Neural crest cell (in vitro differentiated cells): ENCODE measurements around the gene PNPT1. TPM values are rescaled to one million over a fixed set of nuclear protein-coding genes. Genes with fewer than 3 reads are reported as not detected.
"Not testable (repeated sequence)": the region's sequence is repeated elsewhere in the genome, so short reads cannot be mapped to it uniquely, and the experiment has no call there.

Experiments used
- DNase-seq: peaks from one replicate; pipeline ENCODE4 v3.0.0; 2021; ENCODE audit warnings: low read depth, mixed read lengths, low spot score
- H3K27ac Mint-ChIP-seq: one replicate; pipeline ENCODE4 v1.8.0; 2021; ENCODE audit warnings: mild to moderate bottlenecking, mixed read lengths; ENCODE audit not compliant: unreplicated experiment
- H3K27me3 Mint-ChIP-seq: 2 replicates; pipeline ENCODE4 v1.8.0; 2021; ENCODE audit warnings: low read depth, mild to moderate bottlenecking, mixed read lengths
- H3K36me3 Mint-ChIP-seq: 2 replicates; pipeline ENCODE4 v1.8.0; 2021; ENCODE audit warnings: low read depth, mild to moderate bottlenecking, mixed read lengths
- H3K4me1 Mint-ChIP-seq: 2 replicates; pipeline ENCODE4 v1.8.0; 2021; ENCODE audit warnings: mixed read lengths
- H3K4me3 Mint-ChIP-seq: one replicate; pipeline ENCODE4 v1.8.0; 2021; ENCODE audit warnings: mild to moderate bottlenecking, mixed read lengths
- H3K9me3 Mint-ChIP-seq: 2 replicates; pipeline ENCODE4 v1.8.0; 2021; ENCODE audit warnings: mixed read lengths
- total RNA-seq: library from RNA; stranded (reverse); gene quantifications from 2 replicates; pipeline ENCODE4 v1.2.1, GENCODE V29; 2021
- TF ChIP-seq, protein P1 (sequence below): fragments of 200-600 bp; sonication (generic); conservative IDR thresholded peaks from 2 replicates; pipeline ENCODE4 v1.5.0; 2021; ENCODE audit warnings: antibody characterized with exemption, mild to moderate bottlenecking

Gene PNPT1
- total RNA-seq, 1 donor from 2014 or later, result 33.0 TPM

DNA sequence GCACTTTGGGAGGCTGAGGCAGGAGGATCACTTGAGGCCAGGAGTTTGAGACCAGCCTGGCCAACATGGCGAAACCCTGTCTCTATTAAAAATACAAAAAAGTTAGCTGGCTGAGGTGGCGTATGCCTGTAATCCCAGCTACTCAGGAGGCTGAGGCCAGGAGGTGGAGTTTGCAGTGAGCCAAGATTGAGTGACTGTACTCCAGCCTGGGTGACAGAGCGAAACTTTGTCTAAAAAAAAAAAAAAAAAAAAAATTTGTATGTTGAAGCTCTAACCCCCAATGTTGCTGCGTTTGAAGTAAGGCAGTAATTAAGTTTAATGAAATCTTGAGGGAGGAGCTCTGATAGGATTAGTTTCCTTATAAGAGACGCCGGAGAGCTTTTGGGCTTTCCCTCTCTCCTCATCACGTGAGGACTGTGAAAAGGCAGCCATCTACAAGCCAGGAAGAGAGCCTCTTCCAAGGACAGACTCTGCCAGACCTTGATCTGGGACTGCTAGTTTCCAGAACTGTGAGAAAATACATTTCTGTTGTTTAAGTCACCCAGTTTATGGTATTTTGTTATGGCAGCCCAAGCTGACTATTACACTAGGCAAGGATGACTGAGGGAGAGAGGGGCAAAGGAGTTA, 11.5 kb upstream of the PNPT1 start:
- H3K4me3 Mint-ChIP-seq, result no peak overlapping the region
- no peak for DNase-seq
- TF ChIP-seq, protein P1, sequence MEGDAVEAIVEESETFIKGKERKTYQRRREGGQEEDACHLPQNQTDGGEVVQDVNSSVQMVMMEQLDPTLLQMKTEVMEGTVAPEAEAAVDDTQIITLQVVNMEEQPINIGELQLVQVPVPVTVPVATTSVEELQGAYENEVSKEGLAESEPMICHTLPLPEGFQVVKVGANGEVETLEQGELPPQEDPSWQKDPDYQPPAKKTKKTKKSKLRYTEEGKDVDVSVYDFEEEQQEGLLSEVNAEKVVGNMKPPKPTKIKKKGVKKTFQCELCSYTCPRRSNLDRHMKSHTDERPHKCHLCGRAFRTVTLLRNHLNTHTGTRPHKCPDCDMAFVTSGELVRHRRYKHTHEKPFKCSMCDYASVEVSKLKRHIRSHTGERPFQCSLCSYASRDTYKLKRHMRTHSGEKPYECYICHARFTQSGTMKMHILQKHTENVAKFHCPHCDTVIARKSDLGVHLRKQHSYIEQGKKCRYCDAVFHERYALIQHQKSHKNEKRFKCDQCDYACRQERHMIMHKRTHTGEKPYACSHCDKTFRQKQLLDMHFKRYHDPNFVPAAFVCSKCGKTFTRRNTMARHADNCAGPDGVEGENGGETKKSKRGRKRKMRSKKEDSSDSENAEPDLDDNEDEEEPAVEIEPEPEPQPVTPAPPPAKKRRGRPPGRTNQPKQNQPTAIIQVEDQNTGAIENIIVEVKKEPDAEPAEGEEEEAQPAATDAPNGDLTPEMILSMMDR, result no peak
- no peak overlapping the region for H3K27ac Mint-ChIP-seq
- H3K4me1 Mint-ChIP-seq, result peaks cover 7% of the 10 kb centered on the region
- H3K27me3 Mint-ChIP-seq, result peaks cover 33% of the 10 kb centered on the region
- no peaks in the 10 kb centered on the region for H3K36me3 Mint-ChIP-seq
- peaks cover 2% of the 10 kb centered on the region for H3K9me3 Mint-ChIP-seq

DNA sequence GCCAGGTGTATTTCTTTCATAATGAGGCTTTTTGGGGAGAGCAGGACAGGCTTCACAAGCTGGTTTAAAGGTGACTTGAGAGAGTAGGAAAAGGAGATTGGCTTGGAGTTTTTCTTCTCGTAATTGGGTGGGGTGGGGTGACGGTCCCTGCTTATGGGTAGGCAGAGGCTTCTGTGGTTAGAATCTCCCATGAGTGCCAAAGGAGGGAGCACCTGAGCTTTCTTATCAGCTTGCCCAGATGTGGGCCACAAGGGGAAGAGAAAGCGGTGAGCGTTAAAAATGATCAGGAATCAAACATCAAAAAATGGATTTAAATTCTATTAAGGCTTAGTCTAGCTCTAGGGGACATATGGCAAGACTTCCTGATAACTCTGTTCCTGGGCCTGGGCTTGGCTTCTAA, 9.7 kb upstream of the PNPT1 start:
- H3K27ac Mint-ChIP-seq, result no peak overlapping the region
- DNase-seq, result no peak
- H3K27me3 Mint-ChIP-seq, result peaks cover 49% of the 10 kb centered on the region
- no peak overlapping the region for H3K4me3 Mint-ChIP-seq
- TF ChIP-seq, protein P1, result no peak
- no peaks in the 10 kb centered on the region for H3K36me3 Mint-ChIP-seq
- H3K4me1 Mint-ChIP-seq, result peaks cover 7% of the 10 kb centered on the region
- H3K9me3 Mint-ChIP-seq, result peaks cover 2% of the 10 kb centered on the region

DNA sequence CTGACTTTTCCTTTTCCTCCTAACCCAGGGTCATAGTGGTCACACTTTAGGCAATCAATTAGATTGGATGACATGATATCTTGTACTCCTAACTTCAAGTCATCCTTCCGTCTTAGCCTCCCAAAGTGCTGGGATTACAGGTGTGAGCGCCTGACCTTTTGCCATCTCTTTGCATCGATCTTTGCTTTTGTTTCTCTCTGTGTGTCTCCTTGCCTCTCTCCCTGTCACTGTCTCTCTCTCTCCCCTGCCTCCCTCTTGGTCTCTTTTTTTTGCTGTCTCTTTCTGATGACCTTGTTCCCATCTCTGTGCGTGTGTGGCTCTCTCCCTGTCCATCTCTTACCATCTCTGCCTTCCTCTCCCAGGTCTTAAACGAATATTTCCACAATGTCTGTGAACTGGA, 904 bp downstream of the PNPT1 start:
- peak overlapping the region; percentile 95 for H3K27ac Mint-ChIP-seq
- H3K4me3 Mint-ChIP-seq, result peak overlapping the region; percentile 98
- not testable (repeated sequence) for H3K36me3 Mint-ChIP-seq, DNase-seq, H3K9me3 Mint-ChIP-seq, H3K27me3 Mint-ChIP-seq
- peaks cover 14% of the 10 kb centered on the region for H3K4me1 Mint-ChIP-seq

DNA sequence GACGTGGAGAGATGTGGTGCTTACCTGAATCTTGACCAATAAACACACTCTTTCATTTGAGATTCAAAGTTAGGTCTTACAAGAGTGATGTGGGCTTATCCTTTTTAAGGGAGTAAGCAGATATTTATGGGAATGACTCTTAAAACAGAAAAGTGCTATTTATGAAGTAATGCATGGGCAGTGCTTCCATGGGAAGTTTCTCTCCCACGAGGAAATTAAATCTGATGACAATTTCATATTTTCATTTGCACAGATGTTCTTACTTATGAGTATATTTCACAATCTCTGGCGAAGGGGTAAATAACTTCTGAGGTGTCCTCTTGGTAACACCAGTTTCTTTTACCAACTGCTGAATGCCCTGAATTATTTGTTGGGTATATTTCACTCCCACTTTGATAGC, 21.0 kb downstream of the PNPT1 start:
- H3K4me3 Mint-ChIP-seq, result no peak overlapping the region
- no peak overlapping the region for H3K27ac Mint-ChIP-seq
- no peaks in the 10 kb centered on the region for H3K4me1 Mint-ChIP-seq
- H3K9me3 Mint-ChIP-seq, result no peaks in the 10 kb centered on the region
- DNase-seq, result no peak
- TF ChIP-seq, protein P1, result no peak
- H3K36me3 Mint-ChIP-seq, result peaks cover 6% of the 10 kb centered on the region
- H3K27me3 Mint-ChIP-seq, result no peaks in the 10 kb centered on the region

DNA sequence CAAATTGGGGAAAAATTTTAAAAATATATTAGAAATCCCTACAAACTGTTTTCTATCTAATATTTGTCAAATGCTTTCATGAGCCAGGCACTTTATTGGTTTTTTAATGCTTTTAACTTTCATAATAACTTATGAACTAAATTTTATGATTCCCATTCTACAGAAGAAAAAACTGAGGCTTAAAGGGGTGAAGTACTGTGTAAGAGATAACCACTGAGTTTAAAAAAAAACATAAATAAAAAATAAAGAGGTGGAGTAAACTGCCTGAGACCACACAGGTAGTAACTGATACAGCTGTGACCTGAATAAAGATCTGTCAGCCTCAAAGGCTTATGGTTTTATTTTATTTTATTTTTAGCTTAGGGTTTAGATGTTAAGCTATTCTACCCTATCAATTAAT, 24.7 kb downstream of the PNPT1 start:
- TF ChIP-seq, protein P1, result no peak
- Mint-ChIP-seq H3K9me3 (no peaks in the 10 kb centered on the region), H3K36me3 (peaks cover 13% of the 10 kb centered on the region), H3K27me3 (no peaks in the 10 kb centered on the region), H3K4me1 (no peaks in the 10 kb centered on the region), H3K27ac (no peak overlapping the region), H3K4me3 (no peak overlapping the region)
- DNase-seq, result no peak

DNA sequence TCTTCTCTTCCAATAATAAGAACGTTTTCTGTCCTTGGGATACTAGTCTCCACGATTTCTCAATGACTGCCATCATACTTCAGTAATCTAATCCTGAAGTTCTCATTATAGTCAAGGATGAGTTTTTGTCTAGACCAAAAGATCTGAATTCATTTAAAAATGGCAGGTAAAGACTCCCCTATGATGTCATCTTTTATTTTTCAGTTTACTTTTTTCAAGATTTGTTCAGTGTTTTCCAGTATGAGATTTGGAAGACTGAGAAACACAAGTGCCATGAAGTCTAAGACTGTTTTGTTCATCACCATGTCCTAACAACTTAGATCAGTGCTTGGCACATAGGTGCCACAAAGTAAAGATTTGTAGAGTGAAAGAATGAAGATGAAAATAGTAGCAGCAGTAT, 40.4 kb downstream of the PNPT1 start:
- H3K27ac Mint-ChIP-seq, result no peak overlapping the region

More for the DNA sequence above, 40.4 kb downstream of the PNPT1 start:
- Mint-ChIP-seq H3K36me3 (peaks cover 33% of the 10 kb centered on the region), H3K27me3 (no peaks in the 10 kb centered on the region), H3K4me3 (no peak overlapping the region), H3K4me1 (no peaks in the 10 kb centered on the region), H3K9me3 (peaks cover 5% of the 10 kb centered on the region)
- DNase-seq, result no peak
- TF ChIP-seq, protein P1, result no peak
